Activated naive CD8-positive, alpha-beta T cell treated with anti-CD3 and anti-CD28 coated beads, Interleukin-2, amount 50 U/mL, for 24 hours (primary cell): ENCODE results near the gene BBIP1.
"Not testable (repeated sequence)": the region's sequence is repeated elsewhere in the genome, so short reads cannot be mapped to it uniquely, and the experiment has no call there.

Source experiments
- ATAC-seq: fragments of 150-1000 bp; cut with Tn5 transposase; one replicate; pipeline ENCODE4 v1.10.0; 2021
- DNase-seq: peaks from one replicate; pipeline ENCODE4 v3.0.0; 2021
- H3K27ac Mint-ChIP-seq: one replicate; pipeline ENCODE4 v1.8.0; 2021; ENCODE audit warnings: mild to moderate bottlenecking, mixed read lengths
- H3K27me3 Mint-ChIP-seq: one replicate; pipeline ENCODE4 v1.8.0; 2021; ENCODE audit warnings: mixed read lengths
- H3K36me3 Mint-ChIP-seq: one replicate; pipeline ENCODE4 v1.8.0; 2021; ENCODE audit warnings: low read depth, mixed read lengths
- H3K4me1 Mint-ChIP-seq: one replicate; pipeline ENCODE4 v1.8.0; 2021; ENCODE audit warnings: mixed read lengths
- H3K4me3 Mint-ChIP-seq: one replicate; pipeline ENCODE4 v1.8.0; 2021; ENCODE audit warnings: mild to moderate bottlenecking, moderate library complexity, mixed read lengths
- H3K9me3 Mint-ChIP-seq: one replicate; pipeline ENCODE4 v1.8.0; 2021; ENCODE audit warnings: mixed read lengths

Gene BBIP1

GRCh38 chr10:110944792-110945396 is 25.9 kb upstream of the BBIP1 start:
- Mint-ChIP-seq H3K27ac (no peak overlapping the region), H3K27me3 (no peaks in the 10 kb centered on the region), H3K4me1 (peaks cover 54% of the 10 kb centered on the region), H3K9me3 (peaks cover 26% of the 10 kb centered on the region), H3K36me3 (peaks cover 77% of the 10 kb centered on the region), H3K4me3 (no peak overlapping the region)
- DNase-seq (no peak), ATAC-seq (no peak)

- no peak overlapping the region for H3K4me3 Mint-ChIP-seq
- DNase-seq (no peak), ATAC-seq (no peak)
- peaks cover 47% of the 10 kb centered on the region for H3K36me3 Mint-ChIP-seq
- H3K9me3 Mint-ChIP-seq = peaks cover 15% of the 10 kb centered on the region
- H3K27me3 Mint-ChIP-seq = no peaks in the 10 kb centered on the region
- H3K27ac Mint-ChIP-seq = no peak overlapping the region
- peaks cover 42% of the 10 kb centered on the region for H3K4me1 Mint-ChIP-seq
Observed at GRCh38 chr10:110939419-110939818, 20.4 kb upstream of the BBIP1 start.

GRCh38 chr10:110936757-110937156 is 17.8 kb upstream of the BBIP1 start:
- Mint-ChIP-seq H3K27me3 (no peaks in the 10 kb centered on the region), H3K27ac (no peak overlapping the region), H3K4me1 (peaks cover 32% of the 10 kb centered on the region), H3K4me3 (no peak overlapping the region), H3K9me3 (peaks cover 3% of the 10 kb centered on the region), H3K36me3 (peaks cover 22% of the 10 kb centered on the region)
- ATAC-seq (no peak), DNase-seq (no peak)

GRCh38 chr10:110932505-110933180 is 13.7 kb upstream of the BBIP1 start:
- Mint-ChIP-seq H3K27me3 (no peaks in the 10 kb centered on the region), H3K4me3 (no peak overlapping the region), H3K4me1 (peaks cover 26% of the 10 kb centered on the region), H3K36me3 (peaks cover 7% of the 10 kb centered on the region), H3K27ac (no peak overlapping the region), H3K9me3 (no peaks in the 10 kb centered on the region)
- ATAC-seq = no peak
- DNase-seq = no peak

- no peak for DNase-seq
- H3K36me3 Mint-ChIP-seq = peaks cover 7% of the 10 kb centered on the region
- H3K27ac Mint-ChIP-seq = no peak overlapping the region
Observed at GRCh38 chr10:110931769-110932381, 12.9 kb upstream of the BBIP1 start.

GRCh38 chr10:110927461-110927860 is 8.5 kb upstream of the BBIP1 start:
- Mint-ChIP-seq H3K27ac (no peak overlapping the region), H3K4me1 (peaks cover 54% of the 10 kb centered on the region), H3K27me3 (no peaks in the 10 kb centered on the region), H3K36me3 (peaks cover 3% of the 10 kb centered on the region), H3K9me3 (no peaks in the 10 kb centered on the region), H3K4me3 (no peak overlapping the region)
- DNase-seq = no peak
- no peak for ATAC-seq

More at GRCh38 chr10:110931769-110932381, 12.9 kb upstream of the BBIP1 start:
- ATAC-seq = no peak
- H3K4me1 Mint-ChIP-seq = peaks cover 29% of the 10 kb centered on the region
- no peaks in the 10 kb centered on the region for H3K9me3 Mint-ChIP-seq
- no peak overlapping the region for H3K4me3 Mint-ChIP-seq
- no peaks in the 10 kb centered on the region for H3K27me3 Mint-ChIP-seq

- H3K4me1 Mint-ChIP-seq = peaks cover 66% of the 10 kb centered on the region
- H3K36me3 Mint-ChIP-seq = peaks cover 3% of the 10 kb centered on the region
- H3K27ac Mint-ChIP-seq = peak overlapping the region; percentile 72
- H3K27me3 Mint-ChIP-seq = no peaks in the 10 kb centered on the region
- no peak for ATAC-seq
- no peak for DNase-seq
- no peaks in the 10 kb centered on the region for H3K9me3 Mint-ChIP-seq
- peak overlapping the region; percentile 28 for H3K4me3 Mint-ChIP-seq
Observed at GRCh38 chr10:110923856-110924493, 5.0 kb upstream of the BBIP1 start.

- DNase-seq (peak; percentile 35), ATAC-seq (no peak)
- Mint-ChIP-seq H3K4me3 (peak overlapping the region; percentile 88), H3K27me3 (no peaks in the 10 kb centered on the region), H3K4me1 (peaks cover 61% of the 10 kb centered on the region), H3K27ac (peak overlapping the region; percentile 61), H3K36me3 (peaks cover 16% of the 10 kb centered on the region), H3K9me3 (no peaks in the 10 kb centered on the region)
Observed at GRCh38 chr10:110919971-110920881, 1.2 kb upstream of the BBIP1 start.

- H3K4me3 Mint-ChIP-seq = peak within 1 kb of the TSS; percentile 88
- H3K4me1 Mint-ChIP-seq = peaks cover 55% of the 10 kb centered on the region
- no peaks in the 10 kb centered on the region for H3K27me3 Mint-ChIP-seq
- H3K9me3 Mint-ChIP-seq = no peaks in the 10 kb centered on the region
- H3K27ac Mint-ChIP-seq = peak within 1 kb of the TSS; percentile 99
- ATAC-seq (peak; percentile 25), DNase-seq (peak; percentile 96)
- peaks cover 16% of the 10 kb centered on the region for H3K36me3 Mint-ChIP-seq
Observed at GRCh38 chr10:110919349-110919931, 460 bp upstream of the BBIP1 start, which contains the start of gene SHOC2. SHOC2 (plus strand) TSS chr10:110919604; CDS start chr10:110964359, 44,755 bp downstream.

- no peak for ATAC-seq
- Mint-ChIP-seq H3K27ac (peak overlapping the region; percentile 99), H3K36me3 (peaks cover 13% of the 10 kb centered on the region), H3K4me1 (peaks cover 43% of the 10 kb centered on the region), H3K9me3 (no peaks in the 10 kb centered on the region), H3K27me3 (no peaks in the 10 kb centered on the region), H3K4me3 (peak overlapping the region; percentile 88)
- DNase-seq = peak; percentile 92
Observed at GRCh38 chr10:110918269-110918642, 724 bp downstream of the BBIP1 start.

- Mint-ChIP-seq H3K4me1 (peaks cover 30% of the 10 kb centered on the region), H3K4me3 (peak overlapping the region; percentile 88), H3K36me3 (peaks cover 14% of the 10 kb centered on the region), H3K27me3 (no peaks in the 10 kb centered on the region), H3K27ac (no peak overlapping the region), H3K9me3 (no peaks in the 10 kb centered on the region)
- DNase-seq (no peak), ATAC-seq (no peak)
Observed at GRCh38 chr10:110916554-110917346, 2.2 kb downstream of the BBIP1 start.

GRCh38 chr10:110915600-110915999 is 3.4 kb downstream of the BBIP1 start:
- H3K27ac Mint-ChIP-seq = peak overlapping the region; percentile 29
- peaks cover 16% of the 10 kb centered on the region for H3K36me3 Mint-ChIP-seq
- not testable (repeated sequence) for H3K4me3 Mint-ChIP-seq, DNase-seq, H3K27me3 Mint-ChIP-seq, H3K9me3 Mint-ChIP-seq, ATAC-seq
- peaks cover 24% of the 10 kb centered on the region for H3K4me1 Mint-ChIP-seq

GRCh38 chr10:110915035-110915434 is 3.9 kb downstream of the BBIP1 start:
- ATAC-seq (no peak), DNase-seq (no peak)
- H3K27me3 Mint-ChIP-seq = no peaks in the 10 kb centered on the region
- H3K27ac Mint-ChIP-seq = peak overlapping the region; percentile 29
- no peak overlapping the region for H3K4me3 Mint-ChIP-seq
- H3K36me3 Mint-ChIP-seq = peaks cover 16% of the 10 kb centered on the region
- peaks cover 24% of the 10 kb centered on the region for H3K4me1 Mint-ChIP-seq
- H3K9me3 Mint-ChIP-seq = no peaks in the 10 kb centered on the region
